ENCODE results near the gene GAS6.
"Not testable (repeated sequence)": the region's sequence is repeated elsewhere in the genome, so short reads cannot be mapped to it uniquely, and the experiment has no call there.

GAS6 gene

DNA sequence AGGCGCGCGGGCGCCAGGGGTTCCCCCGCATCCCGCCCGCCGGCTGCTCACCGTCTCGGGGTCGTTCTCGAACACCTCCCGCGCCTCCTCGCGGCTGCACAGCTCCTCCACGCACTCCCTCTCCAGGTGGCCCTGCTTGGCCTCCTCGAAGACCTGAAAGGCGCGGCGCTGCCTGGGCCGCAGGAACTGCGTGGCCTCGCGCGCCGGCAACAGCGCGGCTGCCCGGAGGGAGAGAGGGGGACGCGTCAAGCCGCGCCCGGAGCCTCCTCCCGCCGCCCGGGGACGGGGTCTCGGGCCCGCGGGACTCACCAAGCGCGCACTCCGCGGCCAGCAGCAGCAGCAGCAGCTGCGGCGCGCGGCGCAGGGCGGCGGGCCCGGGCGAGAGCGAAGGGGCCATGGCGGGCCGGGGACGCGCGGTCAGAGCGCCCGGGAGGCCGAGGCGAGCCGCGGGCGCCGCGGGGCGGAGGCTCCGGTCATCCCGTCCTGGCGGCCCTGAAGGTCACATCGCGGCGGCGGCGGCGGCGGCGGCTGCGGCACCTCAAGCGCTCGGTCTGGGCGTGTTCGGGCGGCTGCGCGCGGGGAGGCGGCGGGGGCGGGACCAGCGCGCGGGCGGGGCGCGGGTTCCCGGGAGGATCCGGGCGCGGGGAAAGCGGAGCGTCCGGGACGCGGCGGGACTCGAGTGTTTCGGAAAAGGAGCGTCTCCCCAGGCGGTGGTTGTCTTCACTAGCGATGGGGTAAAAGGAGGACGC lies at the start of gene GAS6:
Gene GAS6, minus strand, starts transcription at position 553 of the 749 bp plus-strand sequence. Its CDS starts 156 bp downstream, at position 397.
- Histone ChIP-seq H3K4me1 (peaks cover 5% of the 10 kb centered on the region; the same call in 1 of the 2 replicates), H3K36me3 (replicated peaks) (no peaks in the 10 kb centered on the region), H3K4me3 (peak within 1 kb of the TSS; percentile 42), H3K9me3 (no peaks in the 10 kb centered on the region), H3K27me3 (ENCODE audit: low read depth) (peaks cover 8% of the 10 kb centered on the region; the same call in 1 of the 2 replicates)
- DNase-seq (ENCODE audit: low spot score in 2 of 2): peak; percentile 4 to 64
- in situ Hi-C loops (cut with MboI; ENCODE audit: low sequenced_read_pairs): no loop called here

DNA sequence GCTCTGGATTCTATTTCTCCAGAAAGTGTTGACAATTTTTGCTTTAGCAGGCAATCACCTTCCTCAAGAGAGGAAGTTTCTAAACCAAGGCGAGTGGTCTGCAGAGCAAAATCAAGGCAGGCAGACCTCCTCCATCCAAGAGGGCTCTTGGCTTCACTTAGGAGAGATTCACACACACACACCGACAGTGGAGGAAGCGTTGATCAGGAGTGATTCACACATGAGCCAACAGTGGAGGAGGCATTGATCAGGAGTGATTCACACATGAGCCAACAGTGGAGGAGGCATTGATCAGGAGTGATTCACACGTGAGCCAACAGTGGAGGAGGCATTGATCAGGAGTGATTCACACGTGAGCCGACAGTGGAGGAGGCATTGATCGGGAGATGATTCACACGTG lies 49.5 kb upstream of the GAS6 start:
- H3K36me3 ChIP-seq (replicated peaks); DNase-seq (ENCODE audit: low spot score in 2 of 2): not testable (repeated sequence)

DNA sequence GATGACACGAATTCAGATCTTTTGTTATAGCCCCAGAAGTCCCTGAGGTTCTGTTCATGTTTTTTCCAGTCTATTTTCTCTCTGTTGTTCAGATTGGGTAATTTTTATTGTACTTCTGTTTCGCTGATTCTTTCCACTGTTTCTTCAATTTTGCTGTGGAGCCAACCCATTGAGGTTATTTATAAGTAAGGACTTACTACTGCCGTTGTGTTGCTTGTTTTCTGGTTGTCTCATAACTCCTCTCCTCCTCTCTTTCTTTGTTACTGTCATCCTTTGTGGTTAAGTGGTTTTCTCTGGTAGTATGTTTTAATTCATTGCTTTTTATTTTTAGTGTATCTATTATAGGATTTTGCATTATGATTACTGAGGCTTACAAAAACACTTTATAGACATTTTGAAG lies 48.7 kb upstream of the GAS6 start:
- no peaks in the 10 kb centered on the region for H3K4me1 ChIP-seq
- H3K36me3 ChIP-seq (replicated peaks): no peaks in the 10 kb centered on the region
- H3K27me3 ChIP-seq (ENCODE audit: low read depth): peaks cover 28% of the 10 kb centered on the region
- no peak overlapping the region for H3K4me3 ChIP-seq
- in situ Hi-C loops (cut with MboI; ENCODE audit: low sequenced_read_pairs): no loop called here
- no peak for DNase-seq (ENCODE audit: low spot score in 2 of 2)
- no peaks in the 10 kb centered on the region for H3K9me3 ChIP-seq

More for the DNA sequence above, 49.5 kb upstream of the GAS6 start:
- peaks cover 21% of the 10 kb centered on the region for H3K27me3 ChIP-seq (ENCODE audit: low read depth)
- H3K4me3 ChIP-seq; in situ Hi-C loops (cut with MboI; ENCODE audit: low sequenced_read_pairs); H3K4me1 ChIP-seq; H3K9me3 ChIP-seq: not testable (repeated sequence)

DNA sequence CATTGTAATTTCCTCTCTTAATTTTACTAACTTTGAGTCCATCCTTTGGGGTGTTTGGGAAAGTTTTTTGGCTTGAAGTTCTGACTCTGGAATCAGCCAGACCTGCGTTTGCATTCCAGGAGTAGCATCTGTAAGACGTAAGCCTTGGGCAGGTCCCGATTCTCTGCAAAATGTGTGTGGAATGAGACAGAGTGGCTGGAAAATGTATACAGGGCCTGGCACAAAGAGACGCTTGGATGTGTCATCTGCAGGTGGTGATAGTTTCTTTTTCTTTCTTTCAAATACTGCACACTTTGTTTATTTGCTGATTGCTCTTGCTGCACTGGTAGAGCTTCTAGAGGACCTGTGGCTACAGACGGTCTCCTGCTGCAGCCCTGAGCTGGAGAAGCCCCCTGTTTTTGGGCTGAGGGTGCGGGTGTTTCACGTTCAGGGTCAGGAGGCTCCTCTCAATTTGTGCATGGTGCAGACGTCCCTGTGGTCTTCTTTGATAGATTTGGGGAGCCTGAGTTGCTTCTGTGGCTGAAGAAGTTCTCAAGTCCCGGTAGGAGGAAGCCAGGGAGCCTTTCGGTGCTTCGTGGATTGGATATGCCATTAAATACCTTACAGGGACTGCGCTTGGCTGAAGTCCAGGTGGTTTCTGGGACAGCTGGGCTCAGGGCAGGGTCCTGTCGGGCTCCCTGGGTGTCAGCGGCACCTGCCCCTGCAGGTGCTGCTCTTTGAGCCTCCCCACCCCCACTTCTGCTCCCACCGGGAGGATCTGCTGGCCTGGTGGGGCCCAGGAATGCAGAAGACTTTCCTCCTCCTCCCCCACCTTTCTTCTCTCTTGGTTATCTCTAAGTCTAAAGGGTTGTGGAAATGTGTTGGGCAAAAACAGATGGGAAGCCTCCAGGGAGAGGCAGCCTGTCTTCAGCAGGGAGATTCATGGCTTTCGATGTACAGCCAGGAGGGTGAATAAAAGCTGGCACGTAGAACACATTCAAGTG lies 44.0 kb upstream of the GAS6 start:
- no peaks in the 10 kb centered on the region for H3K36me3 ChIP-seq (replicated peaks)
- H3K4me1 ChIP-seq: no peaks in the 10 kb centered on the region
- H3K9me3 ChIP-seq: no peaks in the 10 kb centered on the region
- H3K4me3 ChIP-seq: no peak overlapping the region
- in situ Hi-C loops (cut with MboI; ENCODE audit: low sequenced_read_pairs): no loop called here
- H3K27me3 ChIP-seq (ENCODE audit: low read depth): peaks cover 41% of the 10 kb centered on the region
- DNase-seq (ENCODE audit: low spot score in 2 of 2): no peak

DNA sequence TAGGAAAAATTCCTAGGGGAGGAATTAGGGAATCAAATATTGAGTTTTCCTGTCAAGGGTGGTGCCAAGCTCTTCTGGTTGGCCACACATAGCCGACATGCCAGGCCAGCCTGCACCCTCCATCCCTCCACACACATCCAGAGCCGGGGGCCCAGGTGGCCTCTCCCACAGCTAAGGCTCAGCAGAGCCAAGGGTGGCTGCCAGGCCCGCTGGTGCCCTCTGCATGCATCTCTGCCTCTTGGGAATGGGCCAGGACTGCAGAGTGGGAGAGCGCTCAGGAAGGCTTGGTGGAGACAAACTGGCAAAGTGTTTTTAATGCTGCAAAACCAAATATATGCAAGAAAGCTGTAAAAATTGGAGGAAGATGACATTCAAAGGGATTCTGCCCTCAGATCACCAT lies 42.7 kb upstream of the GAS6 start:
- H3K9me3 ChIP-seq: no peaks in the 10 kb centered on the region
- in situ Hi-C loops (cut with MboI; ENCODE audit: low sequenced_read_pairs): no loop called here
- no peak for DNase-seq (ENCODE audit: low spot score in 2 of 2)
- H3K36me3 ChIP-seq (replicated peaks): no peaks in the 10 kb centered on the region
- H3K4me3 ChIP-seq: no peak overlapping the region
- H3K4me1 ChIP-seq: no peaks in the 10 kb centered on the region
- peaks cover 38% of the 10 kb centered on the region for H3K27me3 ChIP-seq (ENCODE audit: low read depth)

DNA sequence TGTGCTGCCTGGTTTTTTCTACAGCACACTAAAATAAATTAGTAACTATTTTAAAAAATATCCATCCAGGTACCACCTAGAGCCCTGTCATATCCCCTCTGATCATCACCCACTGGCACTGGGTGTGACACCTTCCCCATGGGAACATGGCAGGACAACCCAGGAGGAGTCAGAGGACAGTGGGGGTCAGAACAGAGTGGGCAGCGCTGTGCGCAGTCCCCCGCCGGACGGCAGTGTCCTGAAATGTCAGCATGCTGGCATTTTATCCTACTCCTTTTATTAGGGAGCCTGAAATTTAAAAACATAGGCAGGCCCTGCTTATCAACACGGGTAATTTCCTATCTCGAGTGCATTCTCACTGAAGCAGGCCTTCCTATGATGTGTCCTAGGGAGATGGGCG lies 42.1 kb upstream of the GAS6 start:
- Histone ChIP-seq H3K4me3 (no peak overlapping the region), H3K27me3 (ENCODE audit: low read depth) (peaks cover 36% of the 10 kb centered on the region), H3K4me1 (no peaks in the 10 kb centered on the region), H3K9me3 (no peaks in the 10 kb centered on the region), H3K36me3 (replicated peaks) (no peaks in the 10 kb centered on the region)
- in situ Hi-C loops (cut with MboI; ENCODE audit: low sequenced_read_pairs): no loop called here
- DNase-seq (ENCODE audit: low spot score in 2 of 2): no peak

DNA sequence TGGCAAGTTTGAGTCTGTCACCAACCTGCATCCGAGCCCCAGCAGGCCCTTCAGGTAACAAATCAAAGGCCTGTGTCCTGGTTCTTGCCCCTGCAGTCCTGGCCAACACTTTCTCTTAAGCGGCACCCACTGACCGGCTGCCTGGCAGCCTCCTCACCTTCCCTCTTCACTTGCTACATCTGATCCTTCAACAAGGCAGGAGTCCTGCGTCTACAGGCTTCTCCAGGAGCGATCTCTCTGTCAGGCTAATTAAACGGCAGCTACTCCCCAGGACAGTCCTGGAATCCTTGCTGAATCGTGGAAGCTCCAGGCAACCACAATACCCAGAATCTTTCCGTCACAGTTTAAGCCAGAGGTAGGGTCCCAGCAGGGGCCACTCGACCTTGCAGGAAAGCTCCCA lies 41.1 kb upstream of the GAS6 start:
- Histone ChIP-seq H3K27me3 (ENCODE audit: low read depth) (peaks cover 36% of the 10 kb centered on the region), H3K4me1 (no peaks in the 10 kb centered on the region), H3K4me3 (no peak overlapping the region), H3K9me3 (no peaks in the 10 kb centered on the region), H3K36me3 (replicated peaks) (no peaks in the 10 kb centered on the region)
- no peak for DNase-seq (ENCODE audit: low spot score in 2 of 2)
- in situ Hi-C loops (cut with MboI; ENCODE audit: low sequenced_read_pairs): no loop called here

DNA sequence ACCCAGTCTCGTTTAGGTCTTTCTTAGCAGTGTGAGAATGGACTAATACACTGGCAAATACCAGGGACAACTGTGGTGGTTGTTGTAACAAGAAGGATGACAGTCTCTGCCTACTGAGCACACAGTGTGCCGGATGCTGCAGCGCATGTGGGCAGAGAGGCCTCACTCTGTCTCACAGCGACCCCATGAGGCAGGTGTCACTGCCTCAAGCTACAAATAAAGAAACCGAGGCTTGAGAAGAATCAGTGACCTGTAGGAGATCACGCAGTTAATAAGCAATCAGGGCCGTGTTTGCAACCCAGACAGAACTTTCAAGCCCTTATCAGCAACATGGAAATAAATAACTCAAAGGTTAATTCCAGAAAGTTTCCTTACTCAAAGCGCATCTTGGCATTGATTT lies 40.5 kb upstream of the GAS6 start:
- Histone ChIP-seq H3K4me3 (no peak overlapping the region), H3K4me1 (no peaks in the 10 kb centered on the region), H3K36me3 (replicated peaks) (no peaks in the 10 kb centered on the region), H3K27me3 (ENCODE audit: low read depth) (peaks cover 30% of the 10 kb centered on the region), H3K9me3 (no peaks in the 10 kb centered on the region)
- DNase-seq (ENCODE audit: low spot score in 2 of 2): peak in 1 of 2 experiments; percentile 48
- in situ Hi-C loops (cut with MboI; ENCODE audit: low sequenced_read_pairs): no loop called here

DNA sequence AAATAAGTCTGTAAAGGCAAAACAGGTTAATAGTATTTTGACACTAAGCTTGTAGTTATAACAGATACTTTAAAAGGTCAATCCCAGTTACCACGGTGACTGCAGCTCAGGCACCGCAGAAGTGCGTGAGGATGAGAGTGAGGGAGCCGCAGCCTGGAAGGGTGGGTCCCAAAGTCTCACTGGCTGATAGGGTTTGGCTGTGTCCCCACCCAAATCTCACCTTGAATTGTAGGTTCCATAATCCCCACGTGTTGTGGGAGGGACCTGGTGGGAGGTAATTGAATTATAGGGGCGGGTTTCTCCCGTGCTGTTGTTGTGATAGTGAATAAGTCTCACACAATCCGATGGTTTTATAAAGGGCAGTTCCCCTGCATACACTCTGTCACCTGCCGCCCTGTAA lies 40.0 kb upstream of the GAS6 start:
- in situ Hi-C loops (cut with MboI; ENCODE audit: low sequenced_read_pairs): no loop called here
- Histone ChIP-seq H3K9me3 (no peaks in the 10 kb centered on the region), H3K36me3 (replicated peaks) (no peaks in the 10 kb centered on the region)

DNA sequence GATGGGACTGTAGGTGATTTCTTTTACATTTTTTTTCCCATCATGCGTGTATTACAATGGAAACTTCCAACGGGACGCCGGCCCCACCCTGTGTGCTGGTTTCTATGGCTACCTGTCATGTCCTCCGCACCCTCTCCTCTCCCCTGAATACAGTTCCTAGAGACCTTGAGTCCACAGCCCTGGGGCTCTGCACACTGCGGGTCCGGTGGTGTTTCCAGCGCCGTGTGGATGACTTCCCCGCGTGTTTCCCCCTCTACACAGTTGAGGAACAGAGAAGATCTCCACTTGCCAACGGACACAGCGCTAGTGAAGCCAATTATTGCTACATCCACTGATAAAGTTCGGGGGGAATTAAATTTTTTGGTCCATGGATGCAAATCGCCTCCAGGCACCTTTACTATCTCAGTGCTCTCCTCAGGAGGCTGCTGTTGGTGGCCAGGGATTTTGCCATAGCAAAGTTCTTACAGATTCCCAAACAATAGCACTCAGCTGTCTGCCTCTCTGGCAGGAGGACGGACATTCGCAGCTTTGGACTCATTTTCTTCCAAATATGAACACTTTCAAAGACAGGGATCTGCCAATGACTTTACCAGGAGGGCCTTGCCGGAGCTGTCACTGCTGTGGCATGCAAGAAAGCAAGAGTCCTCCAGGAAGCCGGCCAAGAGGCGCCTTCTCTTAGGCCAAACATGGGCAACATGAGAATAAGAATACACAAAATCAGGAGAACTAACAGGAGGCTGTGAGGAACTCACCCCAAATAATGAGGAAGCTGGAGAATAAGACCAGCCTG lies 39.3 kb upstream of the GAS6 start:
- Histone ChIP-seq H3K4me1 (no peaks in the 10 kb centered on the region), H3K4me3 (no peak overlapping the region), H3K9me3 (no peaks in the 10 kb centered on the region), H3K36me3 (replicated peaks) (no peaks in the 10 kb centered on the region), H3K27me3 (ENCODE audit: low read depth) (peaks cover 18% of the 10 kb centered on the region)
- in situ Hi-C loops (cut with MboI; ENCODE audit: low sequenced_read_pairs): no loop called here
- no peak for DNase-seq (ENCODE audit: low spot score in 2 of 2)

More for the DNA sequence above, 40.0 kb upstream of the GAS6 start:
- H3K4me1 ChIP-seq: no peaks in the 10 kb centered on the region
- no peak overlapping the region for H3K4me3 ChIP-seq
- peaks cover 25% of the 10 kb centered on the region for H3K27me3 ChIP-seq (ENCODE audit: low read depth)
- DNase-seq (ENCODE audit: low spot score in 2 of 2): no peak

DNA sequence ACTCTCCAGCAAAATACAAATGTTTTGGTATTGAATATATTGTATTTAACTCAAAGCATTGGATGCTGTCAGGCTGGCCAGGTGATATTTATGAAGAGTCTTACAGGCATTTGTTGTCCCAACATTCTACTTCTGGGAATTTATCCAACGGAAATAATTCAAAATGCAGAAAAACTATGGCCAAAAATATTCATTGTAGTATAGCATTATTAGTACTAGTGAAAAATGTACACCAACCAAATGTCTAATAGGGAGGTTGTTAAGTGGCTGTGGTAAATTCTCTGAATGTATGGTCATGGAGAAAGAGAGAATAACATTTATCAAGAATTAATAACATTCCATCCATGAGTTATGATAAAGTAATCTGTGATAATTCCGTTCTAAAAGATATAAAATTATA lies 38.6 kb upstream of the GAS6 start:
- Histone ChIP-seq H3K4me3 (no peak overlapping the region), H3K36me3 (replicated peaks) (no peaks in the 10 kb centered on the region), H3K9me3 (no peaks in the 10 kb centered on the region), H3K27me3 (ENCODE audit: low read depth) (peaks cover 12% of the 10 kb centered on the region), H3K4me1 (no peaks in the 10 kb centered on the region)
- in situ Hi-C loops (cut with MboI; ENCODE audit: low sequenced_read_pairs): no loop called here
- DNase-seq (ENCODE audit: low spot score in 2 of 2): no peak

DNA sequence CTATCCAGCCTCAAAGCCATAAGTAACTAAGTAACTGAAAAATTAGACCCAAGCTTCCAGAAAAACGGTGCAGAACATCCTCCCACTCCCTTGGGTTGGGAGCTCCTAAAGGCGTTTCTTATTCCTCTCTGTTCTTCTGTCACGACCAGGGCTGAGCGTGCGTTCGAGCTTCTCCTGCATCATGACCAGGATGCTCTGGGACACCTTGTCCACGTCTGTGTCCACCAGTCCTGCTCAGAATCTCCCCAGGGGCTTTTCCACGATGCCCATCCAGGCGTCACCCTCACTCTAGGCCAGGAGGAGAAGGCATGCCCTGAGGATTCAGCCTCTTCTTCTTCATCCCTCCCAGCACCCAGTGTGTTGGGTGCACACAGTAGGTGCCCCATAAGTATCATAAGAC lies 37.8 kb upstream of the GAS6 start:
- DNase-seq (ENCODE audit: low spot score in 2 of 2): no peak
- Histone ChIP-seq H3K4me3 (no peak overlapping the region), H3K4me1 (no peaks in the 10 kb centered on the region), H3K27me3 (ENCODE audit: low read depth) (peaks cover 5% of the 10 kb centered on the region; the same call in 1 of the 2 replicates), H3K9me3 (no peaks in the 10 kb centered on the region), H3K36me3 (replicated peaks) (no peaks in the 10 kb centered on the region)
- in situ Hi-C loops (cut with MboI; ENCODE audit: low sequenced_read_pairs): no loop called here

DNA sequence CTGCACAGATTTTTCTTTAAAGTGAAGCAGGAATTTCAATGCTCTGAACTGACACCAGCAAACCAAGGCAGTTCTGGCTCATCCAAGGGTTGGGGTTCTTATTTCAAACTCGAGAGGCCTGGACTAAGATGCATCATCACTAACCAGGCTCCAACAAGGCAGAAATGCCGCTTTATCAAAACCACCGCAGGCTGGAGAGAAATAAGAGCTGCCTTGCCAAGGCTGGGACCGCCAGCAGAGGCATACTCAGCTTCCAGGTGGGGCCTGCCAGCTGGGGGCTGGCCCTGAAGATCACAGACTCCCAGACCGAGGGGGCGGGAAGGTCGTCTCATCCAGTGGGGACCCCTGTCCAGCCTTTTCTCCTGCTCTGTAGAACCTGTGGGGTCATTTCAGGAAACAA lies 37.4 kb upstream of the GAS6 start:
- Histone ChIP-seq H3K36me3 (replicated peaks) (no peaks in the 10 kb centered on the region), H3K4me3 (no peak overlapping the region), H3K27me3 (ENCODE audit: low read depth) (peaks cover 4% of the 10 kb centered on the region; the same call in 1 of the 2 replicates), H3K4me1 (no peaks in the 10 kb centered on the region), H3K9me3 (no peaks in the 10 kb centered on the region)
- no peak for DNase-seq (ENCODE audit: low spot score in 2 of 2)
- in situ Hi-C loops (cut with MboI; ENCODE audit: low sequenced_read_pairs): no loop called here

All from HAP-1 (cell line).